Right lobe of liver (tissue), 4 donors: ENCODE results near the gene TUBAL3.

ENCODE experiments used
- CTCF ChIP-seq, 4 donors: fragments of 200-600 bp in 3 of 4; fragments of 450-650 bp in 1 of 4; IDR thresholded peaks; one replicate each; pipeline versions ENCODE4 v1.5.1 to v1.8.0; 2016 to 2022; ENCODE audit warnings: antibody characterized with exemption in 4 of 4, mild to moderate bottlenecking in 2 of 4
- POLR2A ChIP-seq: fragments of 450-650 bp; IDR thresholded peaks from one replicate; pipeline ENCODE4 v1.6.1; 2017; ENCODE audit warnings: antibody characterized with exemption, mild to moderate bottlenecking
- donor health status: DM: no; HTN: no; CAD: no.
- donor health status: DM: no; HTN: no; CAD: no.
- donor health status: DM: no; HTN: yes; CAD: no.

- TF ChIP-seq CTCF (IDR thresholded peaks at IDR 0.05) (no peak), POLR2A (no peak)
Measured at GRCh38 chr10:5399332-5399731, 5.3 kb downstream of the TUBAL3 start.
